GM19043 (cell line): ENCODE measurements around the gene IRF7.

Source experiments
- ATAC-seq: cut with Tn5 transposase; IDR thresholded peaks from one replicate; pipeline ENCODE4 v1.9.1; 2021; ENCODE audit warnings: low read depth; ENCODE audit not compliant: unreplicated experiment

Gene IRF7

DNA sequence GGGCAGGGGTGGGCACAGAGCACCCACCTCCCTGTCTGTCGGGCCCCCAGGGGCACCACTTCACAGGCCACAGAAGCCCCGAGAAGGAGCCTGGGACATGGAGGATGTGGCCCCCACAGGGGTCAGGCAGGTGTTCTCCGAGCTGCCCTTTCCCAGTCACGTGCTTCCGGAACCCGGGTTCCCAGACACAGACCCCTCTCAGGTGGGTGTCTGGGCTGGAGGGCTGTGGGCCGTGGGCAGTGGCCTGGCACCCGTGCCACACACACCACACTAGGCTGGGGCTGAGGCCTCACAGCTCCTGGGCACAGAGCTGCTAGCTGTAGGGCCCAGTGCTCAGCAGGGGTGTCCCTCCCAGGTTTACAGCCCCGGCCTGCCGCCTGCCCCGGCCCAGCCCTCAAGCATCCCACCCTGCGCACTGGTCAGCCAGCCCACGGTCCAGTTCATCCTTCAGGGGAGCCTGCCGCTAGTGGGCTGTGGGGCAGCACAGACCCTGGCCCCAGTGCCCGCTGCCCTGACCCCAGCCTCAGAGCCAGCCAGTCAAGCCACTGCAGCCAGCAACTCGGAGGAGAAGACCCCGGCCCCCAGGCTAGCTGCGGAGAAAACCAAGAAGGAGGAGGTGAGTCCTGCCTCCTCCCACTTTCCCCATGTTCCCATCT, 5.5 kb downstream of the IRF7 start:
- no peak for ATAC-seq

- no peak for ATAC-seq
These were observed 6.4 kb downstream of the IRF7 start for GRCh38 chr11:609341-609811.

- no peak for ATAC-seq
These were observed 6.9 kb downstream of the IRF7 start for GRCh38 chr11:608791-609251.

- no peak for ATAC-seq
These were observed 7.6 kb downstream of the IRF7 start for GRCh38 chr11:607971-608659.

GRCh38 chr11:607020-607780, 8.6 kb downstream of the IRF7 start:
- ATAC-seq: no peak

GRCh38 chr11:606245-606644, 9.5 kb downstream of the IRF7 start:
- no peak for ATAC-seq

GRCh38 chr11:605286-606129, 10.2 kb downstream of the IRF7 start:
- no peak for ATAC-seq

GRCh38 chr11:603154-603553, 12.6 kb downstream of the IRF7 start:
- ATAC-seq: no peak

DNA sequence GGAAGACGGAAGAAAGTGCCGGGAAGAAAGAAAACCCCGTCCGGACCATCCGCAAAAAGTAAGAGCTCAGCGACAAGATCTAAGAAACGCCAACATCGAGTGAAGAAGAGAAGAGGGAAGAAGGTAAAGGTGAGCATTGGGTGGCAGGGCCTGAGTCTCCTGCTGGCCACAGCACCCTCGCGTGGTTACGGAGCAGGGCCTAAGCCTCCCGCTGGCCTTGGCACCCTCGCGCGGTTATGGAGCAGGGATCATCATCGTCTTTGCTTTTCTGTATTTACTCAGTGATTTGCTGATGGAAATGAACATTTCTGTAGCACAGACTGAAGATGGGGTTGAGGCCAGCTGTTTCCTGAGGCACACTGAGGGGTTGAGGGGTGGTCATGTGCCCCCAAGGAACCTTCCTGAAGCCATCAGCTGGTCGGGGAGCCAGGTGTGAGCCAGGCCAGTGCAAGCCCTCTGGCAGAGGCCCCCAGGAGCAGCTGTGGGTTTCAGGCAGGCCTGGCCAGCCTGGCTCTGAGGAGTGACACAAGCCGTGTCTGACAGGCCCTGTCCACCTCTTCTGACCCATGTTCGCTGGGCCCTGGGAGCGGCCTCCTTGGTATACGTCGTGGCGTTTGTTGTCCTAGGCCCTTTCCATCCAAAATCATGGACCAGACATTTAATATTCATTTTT, 14.0 kb downstream of the IRF7 start:
- ATAC-seq: no peak

DNA sequence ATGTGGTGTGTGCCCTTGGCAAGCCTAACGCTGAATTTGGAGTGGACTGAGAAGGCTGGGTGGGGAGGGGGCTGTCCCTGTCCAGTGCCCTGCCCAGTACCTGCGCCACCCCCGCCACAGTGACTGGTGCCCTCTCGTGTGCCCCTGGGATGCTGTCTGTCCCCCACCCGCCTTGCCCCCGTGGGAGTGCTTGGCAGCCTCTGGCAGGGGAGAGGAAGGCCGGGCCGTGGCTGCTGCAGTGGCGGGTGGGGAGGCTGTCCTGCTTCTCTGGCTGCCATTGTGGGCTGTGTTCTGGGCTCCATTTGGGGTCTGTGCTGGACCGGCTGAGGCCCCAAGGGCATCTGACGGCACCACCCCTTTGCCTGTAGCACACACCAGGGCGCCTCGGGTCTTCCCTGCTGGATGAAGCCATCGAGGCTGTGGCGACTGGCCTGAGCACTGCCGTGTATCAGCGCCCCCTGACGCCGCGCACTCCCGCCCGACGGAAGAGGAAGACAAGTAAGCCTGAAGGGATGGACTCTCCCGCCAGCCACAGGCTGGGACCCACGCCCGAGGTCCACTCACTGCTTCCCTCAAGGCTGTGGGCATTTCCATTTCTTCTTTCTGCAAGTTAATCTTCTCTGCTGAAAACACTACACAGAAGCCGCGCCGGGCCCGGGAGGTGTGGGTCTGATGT, 17.6 kb downstream of the IRF7 start:
- no peak for ATAC-seq

GRCh38 chr11:597166-597725, 18.5 kb downstream of the IRF7 start:
- ATAC-seq: no peak

DNA sequence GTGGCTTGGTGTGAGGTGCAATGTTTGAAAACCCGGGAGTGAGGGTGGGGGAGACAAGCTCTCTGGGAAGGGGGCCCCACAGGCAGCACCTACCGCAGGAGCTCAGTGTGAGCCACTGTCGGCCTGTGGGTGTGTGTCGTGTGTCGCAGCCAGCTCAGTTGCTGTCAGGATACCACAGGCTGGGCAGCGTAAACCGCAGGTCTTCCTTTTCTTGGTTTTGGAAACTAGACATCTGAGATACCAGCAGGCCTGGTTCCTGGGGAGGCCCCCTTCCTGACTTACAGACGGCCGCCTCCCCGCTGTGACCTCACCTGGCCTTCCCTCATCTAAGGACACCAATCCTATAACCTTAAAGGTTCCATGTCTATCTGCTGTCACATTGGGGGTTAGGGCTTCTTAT, 19.4 kb downstream of the IRF7 start:
- no peak for ATAC-seq

GRCh38 chr11:595400-595799, 20.4 kb downstream of the IRF7 start:
- no peak for ATAC-seq

- ATAC-seq: no peak
These were observed 22.4 kb downstream of the IRF7 start for GRCh38 chr11:593347-593746.

GRCh38 chr11:592918-593317, 22.8 kb downstream of the IRF7 start:
- ATAC-seq: no peak

GRCh38 chr11:592501-592900, 23.2 kb downstream of the IRF7 start:
- no peak for ATAC-seq

DNA sequence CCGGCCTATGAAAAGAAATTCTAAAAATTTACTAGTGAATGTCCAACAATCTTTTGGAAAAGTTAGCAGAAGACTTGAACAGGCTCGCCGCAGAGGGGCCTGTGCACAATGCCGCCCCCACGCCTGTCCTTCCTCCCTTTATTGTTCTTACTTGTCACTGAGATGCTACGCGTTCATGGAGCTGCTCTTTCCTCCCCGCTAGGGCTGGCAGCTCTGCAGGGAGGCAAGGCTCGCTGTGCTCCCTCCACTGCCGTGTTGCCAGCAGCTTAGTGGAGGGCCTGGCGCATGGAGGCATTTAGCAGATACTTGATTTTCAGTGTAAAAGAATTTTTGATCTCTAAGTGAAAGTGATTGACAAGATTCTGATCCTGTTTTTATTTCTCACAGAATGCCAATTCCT, 24.8 kb downstream of the IRF7 start:
- no peak for ATAC-seq

DNA sequence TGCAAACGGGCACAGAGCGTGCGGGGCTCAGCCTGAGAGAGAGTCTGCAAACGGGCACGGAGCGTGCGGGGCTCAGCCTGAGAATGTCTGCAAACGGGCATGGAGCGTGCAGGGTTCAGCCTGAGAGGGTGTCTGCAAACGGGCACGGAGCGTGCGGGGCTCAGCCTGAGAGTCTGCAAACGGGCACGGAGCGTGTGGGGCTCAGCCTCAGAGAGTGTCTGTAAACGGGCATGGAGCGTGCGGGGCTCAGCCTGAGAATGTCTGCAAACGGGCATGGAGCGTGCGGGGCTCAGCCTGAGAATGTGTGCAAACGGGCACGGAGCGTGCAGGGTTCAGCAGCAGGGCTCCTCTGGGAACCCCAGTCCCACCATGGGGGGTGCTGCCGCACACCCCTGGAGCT, 26.0 kb downstream of the IRF7 start:
- ATAC-seq: no peak

- ATAC-seq: no peak
These were observed 27.8 kb downstream of the IRF7 start for GRCh38 chr11:587978-588380.
